KMS-11 (cell line): ENCODE data around the gene ATP2B1.

Source experiments
- H2AFZ ChIP-seq: fragments of 200-600 bp; sonication (generic); 2 replicates; pipeline ENCODE4 v1.6.1; 2016; ENCODE audit warnings: antibody characterized with exemption, mixed run types, low read depth
- H3K27ac ChIP-seq: fragments of 200-600 bp; sonication (generic); 2 replicates; pipeline ENCODE4 v1.6.1; 2016; ENCODE audit warnings: mild to moderate bottlenecking, mixed run types
- H3K27me3 ChIP-seq: fragments of 200-600 bp; sonication (generic); 2 replicates; pipeline ENCODE4 v1.6.1; 2017; ENCODE audit warnings: mild to moderate bottlenecking, low read depth, mixed run types, moderate library complexity; ENCODE audit not compliant: insufficient read depth
- H3K36me3 ChIP-seq: fragments of 200-600 bp; sonication (generic); 2 replicates; pipeline ENCODE4 v1.6.1; 2017; ENCODE audit warnings: mild to moderate bottlenecking, mixed run types; ENCODE audit not compliant: insufficient read depth
- H3K4me1 ChIP-seq: fragments of 200-600 bp; sonication (generic); 2 replicates; pipeline ENCODE4 v1.6.1; 2016; ENCODE audit warnings: mild to moderate bottlenecking, low read depth, mixed run types; ENCODE audit not compliant: poor library complexity, severe bottlenecking
- H3K4me2 ChIP-seq: fragments of 200-600 bp; sonication (generic); 2 replicates; pipeline ENCODE4 v1.7.0; 2016; ENCODE audit warnings: mild to moderate bottlenecking, mixed run types
- H3K4me3 ChIP-seq: fragments of 200-600 bp; sonication (generic); IDR thresholded peaks from 2 replicates; pipeline ENCODE4 v1.6.1; 2017; ENCODE audit warnings: low read depth, low read length, mixed read lengths; ENCODE audit not compliant: insufficient read depth
- H3K79me2 ChIP-seq: fragments of 200-600 bp; sonication (generic); 2 replicates; pipeline ENCODE4 v1.6.1; 2016; ENCODE audit warnings: low read depth, mixed run types; ENCODE audit not compliant: insufficient read depth
- H3K9ac ChIP-seq: fragments of 200-600 bp; sonication (generic); 2 replicates; pipeline ENCODE4 v1.6.1; 2016; ENCODE audit warnings: mild to moderate bottlenecking, mixed run types
- H4K20me1 ChIP-seq: fragments of 200-600 bp; sonication (generic); 2 replicates; pipeline ENCODE4 v1.6.1; 2016; ENCODE audit warnings: mild to moderate bottlenecking, mixed run types; ENCODE audit not compliant: insufficient read depth
- CTCF ChIP-seq: fragments of 200-600 bp; sonication (generic); conservative IDR thresholded peaks from 2 replicates; pipeline ENCODE4 v1.6.1; 2017; ENCODE audit warnings: low read depth, mild to moderate bottlenecking, antibody characterized with exemption, low read length, moderate library complexity, mixed read lengths

Gene ATP2B1

DNA sequence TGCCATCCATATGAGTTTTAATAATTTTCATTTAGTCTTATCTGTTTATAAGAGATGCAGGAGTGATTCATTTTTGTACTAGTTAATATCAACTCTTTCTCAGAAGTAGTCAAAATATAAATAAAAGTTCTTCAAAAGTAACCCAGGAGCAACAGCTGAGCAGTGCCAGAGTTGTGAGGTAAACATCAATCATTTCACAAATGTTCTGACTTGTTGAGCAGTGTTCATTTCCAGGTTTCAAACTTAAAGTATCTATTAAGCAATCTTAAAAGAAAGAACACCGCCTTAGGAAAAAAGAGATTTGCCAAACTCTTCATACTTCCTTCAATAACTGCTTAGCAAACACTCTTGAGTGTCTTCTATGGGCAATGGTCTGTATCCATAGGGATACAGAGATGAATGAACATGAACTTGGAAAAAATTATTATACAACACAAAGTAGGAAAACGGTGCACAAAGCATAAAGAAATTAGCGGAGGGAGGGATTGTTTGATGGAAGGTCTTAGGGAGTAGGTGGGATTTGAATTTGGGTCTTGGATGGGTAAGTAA lies 140.9 kb downstream of the ATP2B1 start:
- Histone ChIP-seq H3K4me2 (no peak overlapping the region), H3K9ac (no peak overlapping the region), H2AFZ (no peak overlapping the region), H3K27ac (no peak overlapping the region), H3K27me3 (no peaks in the 10 kb centered on the region), H4K20me1 (no peaks in the 10 kb centered on the region), H3K4me3 (no peak overlapping the region), H3K36me3 (no peaks in the 10 kb centered on the region), H3K4me1 (no peaks in the 10 kb centered on the region), H3K79me2 (no peaks in the 10 kb centered on the region)
- no peak for TF ChIP-seq CTCF

DNA sequence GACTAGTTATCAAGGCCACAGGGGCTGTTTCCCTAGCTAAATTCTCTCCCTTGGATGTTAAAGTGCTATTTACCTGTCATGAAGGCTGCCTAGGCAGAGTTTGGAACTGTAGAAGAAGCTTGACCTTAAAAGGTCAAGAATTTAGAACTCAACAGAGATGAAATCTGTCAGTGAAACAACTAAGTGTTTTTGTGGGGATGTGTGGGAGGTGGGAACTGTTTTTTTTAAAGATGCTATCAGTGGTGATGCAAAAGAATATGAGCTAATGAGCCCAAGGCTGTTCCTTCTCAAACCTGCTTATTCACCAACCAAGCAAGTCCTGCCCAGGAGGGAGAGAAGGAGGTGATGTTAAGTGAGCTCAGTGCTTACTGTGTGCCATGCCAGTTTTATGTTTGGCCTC lies 142.0 kb downstream of the ATP2B1 start:
- TF ChIP-seq CTCF, result no peak
- H3K4me2 ChIP-seq, result no peak overlapping the region
- H4K20me1 ChIP-seq, result no peaks in the 10 kb centered on the region
- no peaks in the 10 kb centered on the region for H3K27me3 ChIP-seq
- no peaks in the 10 kb centered on the region for H3K4me1 ChIP-seq
- H3K4me3 ChIP-seq, result no peak overlapping the region
- no peak overlapping the region for H3K9ac ChIP-seq
- no peak overlapping the region for H3K27ac ChIP-seq
- no peaks in the 10 kb centered on the region for H3K79me2 ChIP-seq
- H2AFZ ChIP-seq, result no peak overlapping the region
- H3K36me3 ChIP-seq, result no peaks in the 10 kb centered on the region

DNA sequence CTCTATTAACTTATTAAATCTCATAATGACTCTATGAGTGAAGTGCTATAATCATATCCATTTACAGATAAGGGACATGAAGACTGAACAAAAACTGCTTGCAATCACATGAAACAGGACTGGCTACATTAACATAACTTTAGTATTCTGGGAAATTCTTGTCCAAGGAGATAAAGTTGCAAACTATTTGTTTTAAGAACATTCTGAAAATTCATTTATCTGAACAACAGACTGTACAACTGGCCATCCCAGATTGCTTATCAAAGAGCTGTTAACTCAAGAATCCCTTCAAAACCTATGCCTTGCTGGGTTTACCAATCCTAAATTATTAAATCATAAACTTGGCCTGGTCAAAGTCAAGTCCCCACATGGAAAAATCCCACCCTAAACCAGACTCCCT lies 143.6 kb downstream of the ATP2B1 start:
- Histone ChIP-seq H3K4me1 (no peaks in the 10 kb centered on the region), H3K27me3 (no peaks in the 10 kb centered on the region), H2AFZ (no peak overlapping the region), H3K27ac (no peak overlapping the region), H3K79me2 (no peaks in the 10 kb centered on the region), H3K36me3 (no peaks in the 10 kb centered on the region), H3K9ac (no peak overlapping the region), H4K20me1 (no peaks in the 10 kb centered on the region), H3K4me2 (no peak overlapping the region), H3K4me3 (no peak overlapping the region)
- TF ChIP-seq CTCF, result no peak

DNA sequence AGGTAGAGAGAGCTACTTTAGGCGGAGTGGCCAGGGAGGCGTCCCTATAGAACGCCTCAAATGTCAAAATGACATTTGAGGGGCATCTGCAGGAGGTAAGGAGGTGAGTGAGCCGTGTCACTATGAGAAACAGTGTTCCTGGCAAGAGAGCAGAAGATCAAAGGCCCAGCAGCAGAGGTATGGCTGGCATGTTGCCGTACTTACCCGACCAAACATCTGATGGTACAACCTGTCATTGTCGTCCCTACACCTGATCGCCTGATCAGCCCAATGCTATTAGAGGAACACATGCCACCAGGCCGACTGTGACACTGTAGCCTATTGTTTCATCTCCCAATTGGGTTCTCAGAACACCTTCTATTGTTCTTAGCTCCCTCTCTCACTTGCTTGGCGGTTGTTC lies 148.9 kb downstream of the ATP2B1 start:
- Histone ChIP-seq H3K4me1 (no peaks in the 10 kb centered on the region), H4K20me1 (no peaks in the 10 kb centered on the region), H3K4me2 (no peak overlapping the region), H3K79me2 (no peaks in the 10 kb centered on the region), H3K27me3 (no peaks in the 10 kb centered on the region), H2AFZ (no peak overlapping the region), H3K9ac (no peak overlapping the region), H3K4me3 (no peak overlapping the region), H3K36me3 (no peaks in the 10 kb centered on the region), H3K27ac (no peak overlapping the region)
- TF ChIP-seq CTCF, result no peak
